HG03066 (cell line): ENCODE measurements around the gene DDR1.
A peak's percentile ranks its signal among the peaks of the same experiment; 100 is the strongest.
"Not testable (repeated sequence)": the region's sequence is repeated elsewhere in the genome, so short reads cannot be mapped to it uniquely, and the experiment has no call there.

Experiments used
- ATAC-seq: cut with Tn5 transposase; IDR thresholded peaks from one replicate; pipeline ENCODE4 v1.9.1; 2021; ENCODE audit warnings: low read depth; ENCODE audit not compliant: unreplicated experiment

DDR1 gene

DNA sequence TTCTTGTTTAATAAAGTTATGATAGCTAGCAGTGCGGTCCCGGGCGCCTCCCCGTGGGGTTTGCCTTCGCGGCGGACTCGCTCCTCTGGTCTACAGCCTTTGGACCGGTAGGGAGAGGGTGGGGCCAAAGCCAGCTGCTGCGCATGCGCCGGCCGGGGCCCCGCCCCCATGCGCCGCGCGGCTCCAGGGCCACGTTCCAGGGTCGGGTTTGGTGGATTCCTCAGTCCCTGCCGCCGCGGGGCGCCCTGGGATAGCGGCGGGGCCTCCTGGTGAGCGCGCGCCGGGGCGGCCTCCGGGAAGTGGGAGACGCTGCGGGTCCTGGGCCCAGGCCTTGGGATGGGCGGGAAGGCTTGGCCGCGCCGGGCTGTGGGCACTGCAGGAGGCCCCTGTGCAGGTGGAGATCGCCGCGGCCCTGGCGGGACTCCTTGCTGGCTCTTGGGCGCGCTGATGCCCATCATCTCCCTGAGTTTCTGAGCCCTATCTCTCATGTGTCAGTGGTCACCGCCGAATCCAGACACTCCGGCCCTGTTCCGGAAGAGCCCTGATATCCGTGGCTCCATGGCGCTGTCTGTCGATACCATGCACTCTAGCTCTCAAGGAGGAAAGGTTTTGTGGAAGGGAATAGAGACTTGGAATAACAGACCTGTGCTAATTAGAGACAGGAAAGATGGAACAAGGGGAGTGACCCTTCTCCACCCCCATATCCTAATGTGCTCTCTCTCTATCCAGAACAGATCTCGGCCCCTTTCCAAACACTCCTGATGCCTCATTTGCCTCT, 29.9 kb downstream of the DDR1 start, which contains the start of gene VARS2:
Gene VARS2 (plus strand): TSS at position 163 of the 778 bp plus-strand sequence. CDS start 599 bp downstream, at position 762.
- peak; percentile 86 for ATAC-seq

DNA sequence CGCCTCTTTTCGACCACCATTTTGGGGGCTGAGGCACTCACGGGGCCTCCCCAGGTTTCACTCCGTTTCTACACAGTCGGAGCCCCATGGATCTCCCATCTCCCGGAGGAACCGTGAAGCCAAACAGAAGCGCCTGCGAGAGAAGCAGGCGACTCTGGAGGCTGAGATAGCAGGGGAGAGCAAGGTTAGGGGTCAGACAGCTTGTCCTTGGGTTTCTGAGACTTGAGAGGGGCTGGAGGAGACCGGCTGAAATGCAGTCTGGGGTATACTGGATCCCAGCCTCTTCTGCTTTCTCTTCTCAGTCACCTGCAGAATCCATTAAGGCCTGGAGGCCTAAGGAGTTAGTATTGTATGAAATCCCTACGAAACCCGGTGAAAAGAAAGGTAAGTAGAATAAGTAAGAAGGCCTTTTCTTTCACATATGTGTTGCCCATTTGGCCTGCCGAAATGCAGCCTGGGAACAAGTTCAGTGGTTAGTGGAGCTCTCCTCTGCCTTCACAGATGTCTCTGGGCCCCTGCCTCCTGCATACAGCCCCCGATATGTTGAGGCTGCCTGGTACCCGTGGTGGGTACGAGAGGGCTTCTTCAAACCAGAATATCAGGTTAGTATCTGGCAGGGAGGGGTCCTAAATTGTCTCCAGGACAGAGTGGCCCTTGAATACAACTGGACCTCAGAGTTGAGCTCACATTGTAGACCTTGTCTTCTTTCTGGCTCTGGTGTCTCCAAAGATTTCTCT, 30.7 kb downstream of the DDR1 start:
- ATAC-seq, result no peak

DNA sequence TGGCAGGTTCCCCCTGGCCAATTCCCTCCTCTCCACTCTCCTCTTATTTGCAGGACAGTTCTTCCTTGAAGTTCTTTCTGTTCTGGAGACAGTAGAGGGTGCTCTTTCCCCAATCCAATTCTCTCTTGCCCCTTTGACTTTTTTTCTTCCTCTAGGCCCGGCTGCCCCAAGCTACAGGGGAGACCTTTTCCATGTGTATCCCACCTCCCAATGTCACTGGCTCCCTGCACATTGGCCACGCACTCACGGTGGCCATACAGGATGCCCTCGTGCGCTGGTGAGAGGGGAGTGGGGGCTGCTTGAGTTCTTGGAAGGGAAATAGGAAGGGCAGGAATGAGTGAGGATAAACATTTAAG, 31.2 kb downstream of the DDR1 start:
- ATAC-seq, result no peak

DNA sequence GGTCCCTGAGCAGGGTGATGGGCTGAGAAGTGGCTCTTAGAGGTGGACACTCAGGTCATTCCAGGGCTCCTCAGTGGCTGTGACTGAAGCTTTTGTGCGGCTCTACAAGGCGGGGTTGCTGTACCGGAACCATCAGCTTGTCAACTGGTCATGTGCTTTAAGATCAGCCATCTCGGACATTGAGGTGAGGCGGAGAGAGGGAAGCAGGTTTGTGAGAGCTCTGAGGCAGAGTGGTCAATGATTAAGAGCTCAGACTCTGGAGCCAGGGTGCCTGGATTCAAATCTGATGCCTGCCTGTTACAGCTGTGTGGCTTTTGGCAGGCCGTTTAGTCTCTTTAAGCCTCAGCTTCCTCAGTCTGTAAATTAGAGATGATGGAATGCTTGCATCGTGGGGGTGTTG, 32.7 kb downstream of the DDR1 start:
- no peak for ATAC-seq

DNA sequence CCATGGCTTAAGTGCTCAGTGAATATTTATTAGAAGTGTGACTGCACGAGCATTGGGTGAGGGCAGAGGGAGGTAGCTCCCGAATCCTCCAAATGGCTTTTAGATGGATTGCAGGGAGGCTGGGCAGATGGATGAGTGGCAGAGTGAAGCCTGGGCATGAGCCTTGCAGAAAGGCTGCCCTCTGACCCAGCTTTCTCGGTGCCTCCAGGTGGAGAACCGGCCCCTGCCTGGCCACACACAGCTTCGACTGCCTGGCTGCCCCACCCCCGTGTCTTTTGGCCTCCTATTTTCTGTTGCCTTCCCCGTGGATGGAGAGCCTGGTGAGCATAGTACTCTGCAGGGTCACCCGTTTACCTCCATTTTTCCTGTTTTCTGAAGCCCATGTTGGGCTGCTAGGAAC, 33.2 kb downstream of the DDR1 start:
- no peak for ATAC-seq

DNA sequence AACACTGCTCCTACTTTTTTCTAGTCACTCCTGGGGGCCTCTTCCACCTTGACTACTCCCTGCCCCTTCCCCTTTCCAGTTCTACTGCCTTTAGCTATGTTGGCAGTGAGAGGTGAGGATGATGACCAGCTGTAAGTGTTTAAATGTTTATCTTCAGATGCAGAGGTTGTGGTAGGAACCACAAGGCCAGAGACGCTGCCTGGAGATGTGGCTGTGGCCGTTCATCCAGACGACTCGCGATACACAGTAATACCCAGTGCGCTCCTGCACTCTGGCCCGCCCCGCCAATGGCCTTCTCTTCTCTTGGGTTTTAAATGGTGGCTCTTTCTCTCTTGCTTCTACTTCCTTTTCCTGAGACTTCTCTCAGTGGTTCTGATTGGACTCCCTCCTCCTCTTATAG, 34.4 kb downstream of the DDR1 start:
- no peak for ATAC-seq

DNA sequence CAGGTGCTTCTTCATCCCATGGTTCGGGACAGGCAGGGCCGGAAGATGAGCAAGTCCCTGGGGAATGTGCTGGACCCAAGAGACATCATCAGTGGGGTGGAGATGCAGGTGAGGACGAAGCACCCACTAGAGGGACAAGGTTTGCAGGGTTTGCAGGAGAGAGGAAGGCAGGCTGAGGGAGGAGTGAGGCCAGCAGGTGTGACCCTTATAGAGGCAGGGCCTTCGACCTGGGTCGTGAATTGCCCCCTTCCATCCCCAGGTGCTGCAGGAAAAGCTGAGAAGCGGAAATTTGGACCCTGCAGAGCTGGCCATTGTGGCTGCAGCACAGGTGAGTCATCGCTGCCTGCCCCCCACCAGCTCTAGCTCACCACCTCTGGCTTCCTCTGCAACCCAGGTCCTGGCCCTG, 38.1 kb downstream of the DDR1 start:
- no peak for ATAC-seq

DNA sequence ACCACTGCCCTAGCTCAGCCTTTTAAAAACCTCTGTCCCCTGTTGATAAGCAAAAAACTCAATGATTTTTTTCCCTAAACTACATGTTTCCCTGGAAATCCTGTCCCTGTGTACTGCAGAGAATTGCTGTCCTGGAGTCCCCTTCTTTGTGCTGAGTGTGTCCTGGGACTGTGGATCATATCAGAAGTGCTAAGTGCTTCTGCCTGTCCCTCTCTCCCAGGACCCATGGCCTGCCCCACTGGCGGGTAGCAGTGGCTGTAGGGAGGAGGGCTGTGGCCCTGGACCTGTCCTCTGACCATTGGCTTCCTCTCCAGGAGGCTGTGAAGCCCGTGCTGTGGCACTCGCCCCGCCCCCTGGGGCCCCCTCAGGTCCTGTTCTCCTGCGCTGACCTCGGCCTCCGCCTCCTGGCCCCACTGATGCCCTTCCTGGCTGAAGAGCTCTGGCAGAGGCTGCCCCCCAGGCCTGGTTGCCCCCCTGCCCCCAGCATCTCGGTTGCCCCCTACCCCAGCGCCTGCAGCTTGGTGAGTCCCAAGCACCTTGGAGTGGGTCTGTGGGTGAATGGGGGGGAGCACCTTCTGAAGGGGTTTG, 39.8 kb downstream of the DDR1 start:
- not testable (repeated sequence) for ATAC-seq

DNA sequence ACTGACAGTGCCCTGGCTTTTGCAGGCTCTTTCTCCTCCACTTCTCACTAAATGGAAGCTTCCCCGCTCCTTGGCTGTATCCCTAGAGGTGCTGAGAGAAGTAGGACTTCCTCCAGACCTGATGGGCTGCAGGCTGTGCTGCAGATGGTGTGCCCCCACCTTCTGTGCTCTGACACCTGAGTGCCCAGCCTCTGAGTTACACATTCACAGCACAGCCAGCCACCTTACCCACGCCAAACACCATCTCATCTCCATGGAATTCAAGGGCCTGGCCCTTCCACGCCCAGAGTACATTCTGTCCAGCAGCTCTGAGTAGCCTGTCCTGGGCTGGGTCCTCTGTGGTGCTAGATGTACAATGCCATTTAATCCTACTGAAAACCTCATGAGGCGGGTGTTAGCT, 42.3 kb downstream of the DDR1 start:
- ATAC-seq, result no peak

DNA sequence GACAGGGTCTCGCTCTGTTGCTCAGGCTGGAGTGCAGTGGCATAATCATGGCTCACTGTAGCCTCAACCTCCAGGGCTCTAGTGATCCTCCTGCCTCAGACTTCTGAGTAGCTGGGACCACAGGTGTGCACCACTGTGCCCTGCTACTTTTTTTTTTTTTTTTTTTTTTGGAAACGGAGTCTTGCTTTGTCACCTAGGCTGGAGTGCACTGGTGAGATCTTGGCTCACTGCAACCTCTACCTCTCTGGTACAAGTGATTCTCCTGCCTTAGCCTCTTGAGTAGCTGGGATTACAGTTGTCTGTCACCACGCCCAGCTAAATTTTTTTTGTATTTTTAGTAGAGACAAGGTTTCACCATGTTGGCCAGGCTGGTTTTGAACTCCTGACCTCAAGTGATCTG, 42.8 kb downstream of the DDR1 start:
- not testable (repeated sequence) for ATAC-seq

DNA sequence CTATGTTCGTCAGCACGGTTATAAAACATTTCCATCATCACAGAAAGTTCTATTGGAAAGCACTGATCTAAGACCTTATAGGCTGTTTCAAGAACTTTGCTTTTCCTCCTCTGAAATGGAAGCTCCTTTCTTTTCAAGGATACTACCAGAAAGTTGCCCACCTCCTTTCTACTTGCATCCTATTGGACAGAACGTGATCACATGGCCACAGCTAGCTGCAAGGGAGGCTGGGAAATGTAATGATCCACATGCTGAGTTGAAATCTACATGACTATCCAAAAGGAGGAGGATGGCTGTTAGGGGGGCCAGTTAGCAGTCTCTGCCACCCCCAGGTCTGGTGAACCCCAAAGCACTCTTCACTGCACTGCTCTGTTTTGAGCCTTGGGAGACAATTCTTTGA, 44.4 kb downstream of the DDR1 start:
- ATAC-seq, result no peak

DNA sequence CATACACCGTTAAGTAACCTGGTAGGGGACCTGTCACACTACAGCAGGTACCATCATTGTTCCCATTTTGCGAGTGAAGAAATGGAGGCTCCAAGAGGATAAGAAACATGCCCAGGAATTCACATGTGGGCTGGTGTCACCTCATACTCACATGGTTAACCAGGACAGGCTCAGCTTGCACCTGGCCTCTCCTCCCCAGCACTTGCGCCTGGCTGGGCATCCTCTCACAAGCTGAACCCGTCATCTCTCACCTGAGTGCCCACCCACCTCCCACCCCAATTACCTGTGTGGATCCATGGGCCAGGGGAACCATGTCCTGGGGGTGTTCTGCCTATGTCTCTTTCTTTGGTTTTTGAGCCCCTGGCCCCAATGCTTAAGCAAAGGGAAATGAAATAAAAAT, 46.2 kb downstream of the DDR1 start:
- no peak for ATAC-seq

DNA sequence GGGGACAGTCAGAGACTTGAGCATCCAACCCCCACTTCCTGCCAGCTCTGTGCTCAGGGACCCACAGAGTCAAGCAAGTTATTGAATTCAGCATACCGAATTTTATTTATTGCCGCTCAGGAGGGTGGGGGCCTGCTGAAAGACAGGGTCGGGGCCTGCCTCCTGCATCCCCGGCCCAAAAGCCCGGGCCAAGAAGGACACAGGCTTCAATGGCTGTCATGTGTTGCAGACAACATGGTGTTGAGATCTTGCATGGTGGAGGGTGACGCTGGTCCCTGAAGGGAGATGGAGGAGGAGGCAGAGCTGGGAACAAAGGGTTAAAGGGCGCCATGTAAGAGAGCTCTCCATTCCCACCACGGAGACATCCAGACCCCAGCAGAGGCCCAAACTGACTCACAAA, 47.0 kb downstream of the DDR1 start:
- no peak for ATAC-seq

DNA sequence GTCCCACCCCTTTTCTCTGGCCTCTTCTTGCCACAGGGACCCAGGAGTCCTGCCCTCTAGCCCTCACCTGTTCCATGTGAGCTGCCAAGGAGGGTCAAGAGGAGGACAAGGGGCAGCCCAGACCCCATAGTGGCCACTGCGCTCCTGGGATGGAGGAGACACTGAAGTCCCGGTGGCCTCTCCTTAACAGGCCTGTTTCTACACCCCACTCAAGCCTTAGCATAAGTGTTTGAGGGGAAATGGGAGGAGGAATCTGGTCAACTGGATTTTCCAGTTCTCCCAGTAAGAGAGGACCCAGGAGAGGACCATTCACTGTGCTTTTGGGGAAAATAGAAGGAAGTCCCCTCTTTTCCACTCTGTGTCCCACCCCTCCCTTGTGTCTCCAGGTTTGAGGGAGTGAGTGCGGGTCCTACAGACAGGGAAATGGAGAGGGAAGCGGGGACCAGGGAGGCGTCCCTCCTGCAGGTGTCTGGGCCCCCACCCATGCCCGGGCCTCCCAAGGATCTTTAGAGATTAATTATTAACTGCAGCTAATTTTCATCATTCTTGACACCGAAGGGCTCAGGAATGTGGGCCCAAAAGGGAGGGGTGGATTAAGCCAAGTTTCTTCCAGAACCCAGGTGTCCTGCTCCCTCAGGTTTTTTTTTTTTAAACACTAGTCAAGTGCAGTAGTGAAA, 47.8 kb downstream of the DDR1 start, which contains the start of gene SFTA2:
Gene SFTA2 (minus strand): TSS at position 202 of the 677 bp plus-strand sequence. CDS start 74 bp downstream, at position 128.
- ATAC-seq, result no peak

DNA sequence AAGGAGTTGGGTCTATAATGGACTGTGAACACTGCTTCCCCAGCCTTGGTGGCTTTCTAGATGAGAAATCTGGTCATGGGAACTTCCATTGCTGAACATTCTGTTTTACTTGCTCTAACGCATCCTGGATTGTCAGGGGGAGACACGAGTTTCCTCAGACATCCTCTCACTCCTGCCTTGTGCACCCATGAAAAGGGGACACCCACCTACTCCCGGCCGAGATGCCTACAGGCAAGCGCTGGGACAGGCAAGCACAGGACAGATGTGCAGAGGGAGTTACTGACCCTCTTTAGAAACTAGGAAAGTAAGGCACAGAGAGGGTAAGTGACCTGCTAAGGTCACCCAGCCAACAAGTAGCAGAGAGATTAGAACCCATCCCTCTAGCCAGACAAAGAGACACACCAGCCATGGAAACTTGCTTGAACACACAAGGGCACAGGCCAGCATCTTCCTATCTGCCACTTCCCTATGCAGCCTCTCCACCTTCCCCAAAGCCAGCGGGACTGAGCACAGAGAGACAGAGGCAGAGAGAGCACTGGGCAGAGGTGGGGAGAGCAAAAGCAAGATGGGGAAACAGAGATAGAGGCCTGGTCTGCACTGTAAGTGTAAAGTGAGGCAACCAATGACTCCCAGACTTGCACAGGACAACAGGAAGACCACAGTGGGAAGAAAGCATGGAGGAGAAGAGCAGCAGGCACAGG, 48.5 kb downstream of the DDR1 start:
- no peak for ATAC-seq

DNA sequence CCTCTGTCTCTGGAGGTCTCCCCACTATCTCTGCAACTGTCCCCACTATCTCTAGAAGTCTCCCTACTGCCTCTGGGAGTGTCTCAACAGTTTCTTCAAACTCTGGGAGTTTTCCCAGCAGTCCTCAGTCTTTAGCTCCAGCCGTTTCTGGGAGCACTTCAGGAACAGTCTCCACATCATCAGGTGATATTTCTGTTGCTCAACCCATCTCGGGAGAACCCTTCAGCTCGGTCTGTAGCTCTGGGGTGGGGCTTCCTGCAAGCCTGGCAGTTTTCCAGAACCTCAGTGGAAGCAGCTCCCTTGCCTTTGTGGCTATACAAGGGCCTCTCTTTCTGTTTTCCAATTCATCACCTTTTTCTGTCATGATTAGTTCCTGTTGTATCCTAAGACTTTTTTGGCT, 50.7 kb downstream of the DDR1 start:
- ATAC-seq, result no peak

DNA sequence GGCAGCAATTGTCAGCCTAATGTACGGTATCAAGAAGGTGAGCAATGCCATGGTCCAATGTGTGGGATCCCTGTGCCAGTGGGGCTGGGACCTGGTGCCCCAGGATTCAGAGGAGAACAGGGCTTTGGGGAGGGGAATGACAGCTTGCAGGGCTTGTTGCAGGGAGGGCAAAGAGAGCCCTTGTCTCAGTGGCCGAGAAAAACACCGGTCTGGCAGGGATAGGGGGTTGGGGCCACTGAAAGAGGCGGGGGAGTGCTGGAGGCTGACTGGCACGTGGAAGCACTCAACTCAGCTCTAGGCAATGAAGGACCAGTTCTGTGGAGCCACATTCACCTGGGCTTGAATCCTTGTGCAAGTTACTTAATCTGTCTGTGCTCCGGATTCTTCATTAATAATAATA, 52.9 kb downstream of the DDR1 start:
- no peak for ATAC-seq

DNA sequence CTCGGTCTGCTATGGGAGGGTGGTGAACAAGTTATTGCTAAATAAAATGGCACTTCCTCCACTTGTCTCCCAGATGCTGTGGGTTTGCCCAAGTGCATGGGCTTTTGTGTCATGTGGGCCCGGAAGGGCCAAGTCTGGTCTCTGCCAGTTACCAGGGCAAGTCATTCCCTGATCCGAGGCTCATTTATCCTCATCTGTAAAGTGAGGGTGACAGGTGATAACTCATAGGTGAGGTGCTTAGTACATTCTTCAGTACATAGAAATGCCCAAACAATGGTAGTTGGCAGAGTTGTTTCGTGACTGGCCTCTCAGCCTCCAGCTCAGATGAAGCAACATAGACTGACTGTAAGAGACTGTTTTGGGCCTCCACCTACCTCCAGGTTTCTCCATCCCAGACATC, 54.4 kb downstream of the DDR1 start:
- ATAC-seq, result no peak

DNA sequence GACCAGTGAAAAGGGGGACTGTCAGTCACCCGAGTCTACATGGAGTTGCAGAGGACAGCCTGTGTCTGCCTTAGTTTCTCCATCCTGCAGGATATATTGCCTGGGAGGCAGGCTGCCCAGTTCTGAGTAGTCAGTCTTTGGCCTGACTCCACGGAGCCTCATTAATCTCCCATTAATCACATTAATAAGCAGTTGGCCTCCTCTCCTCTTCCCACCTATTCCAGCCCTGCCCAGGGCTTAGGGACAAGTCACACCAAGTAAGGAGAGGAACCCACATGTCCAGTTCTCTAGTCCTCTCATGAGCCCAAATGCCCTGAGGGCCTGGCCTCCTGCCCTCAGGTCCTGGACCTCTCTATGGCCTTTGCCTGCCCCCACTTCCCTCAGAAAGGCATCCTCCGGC, 55.2 kb downstream of the DDR1 start:
- no peak for ATAC-seq

DNA sequence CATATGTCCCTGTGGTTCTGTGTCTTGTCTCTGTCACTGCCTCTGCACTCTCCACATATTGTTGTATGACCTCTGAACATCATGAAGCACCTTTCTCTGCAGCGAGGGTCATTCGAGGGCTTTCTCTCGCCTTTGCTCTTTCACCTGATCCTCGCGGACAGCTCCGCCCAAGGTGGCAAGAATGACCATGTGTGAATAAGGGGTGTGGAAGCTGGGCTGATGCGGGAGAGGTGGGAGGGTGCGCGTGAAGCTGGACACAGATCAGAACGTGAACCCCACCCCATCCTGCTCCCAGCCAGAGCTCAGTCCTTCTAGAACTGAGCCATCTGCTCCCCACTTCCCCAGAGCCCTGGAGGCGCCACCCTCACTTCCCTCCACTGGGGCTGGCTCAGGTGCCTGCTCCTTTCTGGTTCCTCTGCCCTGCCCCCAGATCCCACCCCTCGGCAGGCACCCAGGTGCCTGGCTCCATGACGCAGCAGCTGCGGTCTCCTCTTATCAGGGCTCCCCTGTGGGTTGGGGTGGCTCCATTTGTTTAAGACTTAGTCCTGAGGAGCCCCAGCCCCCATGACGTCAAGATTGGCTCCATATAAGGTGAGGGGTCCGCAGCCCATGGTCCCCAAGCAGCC, 56.2 kb downstream of the DDR1 start, which contains the start of gene MUCL3:
Gene MUCL3 (plus strand): TSS at position 613 of the 626 bp plus-strand sequence. CDS start 27 bp downstream, outside the sequence.
- no peak for ATAC-seq
